Gastroesophageal sphincter (tissue), 3 donors: ENCODE measurements around the gene GRK5.

Source experiments
- EP300 ChIP-seq: sonication (generic); formaldehyde crosslinking; IDR thresholded peaks from one replicate; pipeline ENCODE4 v1.6.1; 2017; ENCODE audit warnings: antibody characterized with exemption, mild to moderate bottlenecking
- POLR2A ChIP-seq, 2 donors: fragments of 450-650 bp; IDR thresholded peaks; one replicate each; pipeline ENCODE4 v1.6.1; 2017; ENCODE audit warnings: antibody characterized with exemption in 2 of 2, mild to moderate bottlenecking in 2 of 2, moderate library complexity in 1 of 2
- POLR2AphosphoS5 ChIP-seq: sonication (generic); formaldehyde crosslinking; IDR thresholded peaks from one replicate; pipeline ENCODE4 v1.6.1; 2017; ENCODE audit warnings: antibody characterized with exemption
- TF ChIP-seq, protein P1 (sequence below), 4 experiments: fragments of 200-600 bp in 2 of 4; fragments of 450-650 bp in 2 of 4; sonication (generic) in 1 of 4; IDR thresholded peaks; one replicate each; pipeline ENCODE4 v1.5.1; 2017 to 2019; ENCODE audit warnings: antibody characterized with exemption in 4 of 4, mild to moderate bottlenecking in 2 of 4, moderate library complexity in 2 of 4

GRCh38 chr10:119478811-119479341, 271.5 kb downstream of the GRK5 start:
- no peak for TF ChIP-seq POLR2A (IDR thresholded peaks at IDR 0.05)
- TF ChIP-seq, protein P1, sequence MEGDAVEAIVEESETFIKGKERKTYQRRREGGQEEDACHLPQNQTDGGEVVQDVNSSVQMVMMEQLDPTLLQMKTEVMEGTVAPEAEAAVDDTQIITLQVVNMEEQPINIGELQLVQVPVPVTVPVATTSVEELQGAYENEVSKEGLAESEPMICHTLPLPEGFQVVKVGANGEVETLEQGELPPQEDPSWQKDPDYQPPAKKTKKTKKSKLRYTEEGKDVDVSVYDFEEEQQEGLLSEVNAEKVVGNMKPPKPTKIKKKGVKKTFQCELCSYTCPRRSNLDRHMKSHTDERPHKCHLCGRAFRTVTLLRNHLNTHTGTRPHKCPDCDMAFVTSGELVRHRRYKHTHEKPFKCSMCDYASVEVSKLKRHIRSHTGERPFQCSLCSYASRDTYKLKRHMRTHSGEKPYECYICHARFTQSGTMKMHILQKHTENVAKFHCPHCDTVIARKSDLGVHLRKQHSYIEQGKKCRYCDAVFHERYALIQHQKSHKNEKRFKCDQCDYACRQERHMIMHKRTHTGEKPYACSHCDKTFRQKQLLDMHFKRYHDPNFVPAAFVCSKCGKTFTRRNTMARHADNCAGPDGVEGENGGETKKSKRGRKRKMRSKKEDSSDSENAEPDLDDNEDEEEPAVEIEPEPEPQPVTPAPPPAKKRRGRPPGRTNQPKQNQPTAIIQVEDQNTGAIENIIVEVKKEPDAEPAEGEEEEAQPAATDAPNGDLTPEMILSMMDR (IDR thresholded peaks at IDR 0.05): no peak
- TF ChIP-seq EP300: no peak
- TF ChIP-seq POLR2AphosphoS5: no peak
